ENCODE measurements around the gene GLUD1.
"Not testable (repeated sequence)": the region's sequence is repeated elsewhere in the genome, so short reads cannot be mapped to it uniquely, and the experiment has no call there.

GLUD1 gene

DNA sequence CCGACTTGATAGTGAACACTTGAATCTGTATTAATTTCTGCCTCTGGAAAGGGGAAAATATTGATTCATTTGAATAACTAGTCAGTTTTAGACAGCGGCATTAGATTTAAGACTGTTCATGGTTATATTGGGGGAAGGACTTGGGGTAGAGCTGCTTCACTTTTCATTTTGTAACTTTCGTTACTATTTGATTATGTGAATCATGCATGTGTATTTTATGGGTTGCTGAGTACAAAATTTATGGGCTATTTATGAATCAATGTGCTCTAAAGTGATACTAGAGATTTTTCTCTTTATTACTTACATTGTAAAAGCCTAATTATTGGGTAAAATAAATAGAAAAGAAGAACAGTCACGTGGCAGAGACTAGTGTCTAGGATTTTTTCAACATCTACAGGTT lies 4.9 kb downstream of the GLUD1 start:
- no peak for DNase-seq

GRCh38 chr10:87085537-87085936 lies 9.1 kb downstream of the GLUD1 start:
- no peak for DNase-seq

GRCh38 chr10:87084291-87084782 lies 10.3 kb downstream of the GLUD1 start:
- not testable (repeated sequence) for DNase-seq

DNA sequence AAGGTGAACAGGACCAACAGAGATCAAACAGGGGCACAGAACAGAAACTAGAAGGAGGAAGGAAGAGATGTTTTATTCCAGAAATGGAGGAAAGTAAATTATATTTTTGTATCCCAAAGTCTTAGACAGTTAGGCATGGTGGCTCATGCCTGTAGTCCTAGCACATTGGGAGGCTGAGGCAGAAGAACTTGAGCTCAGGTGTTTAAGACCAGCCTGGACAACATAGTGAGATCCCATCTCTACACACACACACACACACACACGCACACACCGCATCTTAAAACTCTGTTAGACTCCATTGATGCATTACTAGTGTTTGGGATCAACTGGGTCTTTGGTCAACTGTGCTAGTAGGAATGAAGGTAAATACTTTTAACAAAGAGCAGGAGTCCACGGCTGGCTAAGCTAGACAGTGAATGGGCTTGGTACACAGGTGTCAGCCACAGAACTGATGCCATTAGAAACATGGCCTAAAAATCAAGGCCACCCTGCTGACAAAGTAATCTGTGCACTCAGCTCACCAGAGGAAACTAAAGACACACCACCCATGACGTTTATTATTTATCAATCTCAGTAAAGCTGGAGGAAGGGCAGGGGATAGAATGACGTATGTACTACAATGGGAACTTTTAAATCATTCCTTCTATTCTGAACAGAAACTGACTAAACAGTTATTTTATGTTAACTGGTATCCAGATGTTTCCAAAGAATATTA lies 10.9 kb downstream of the GLUD1 start:
- not testable (repeated sequence) for DNase-seq

DNA sequence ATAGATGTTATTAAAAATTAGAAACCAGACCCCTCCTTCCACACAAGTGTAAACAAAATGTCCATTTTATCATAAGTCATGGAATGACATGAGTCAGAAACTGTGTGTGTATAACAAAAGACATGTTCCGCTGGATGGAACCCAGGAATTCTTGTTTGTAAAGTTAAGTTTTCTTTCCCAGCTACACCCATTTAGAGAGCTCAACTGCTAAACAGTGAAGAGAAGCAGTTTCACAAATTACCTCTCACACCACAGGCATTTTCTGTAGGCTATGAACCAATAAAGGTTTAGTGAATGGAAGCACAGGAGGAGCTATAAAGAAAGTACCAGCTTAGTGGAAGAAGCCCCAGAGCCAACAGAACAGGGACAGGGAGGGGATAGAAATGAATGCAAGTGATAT lies 12.4 kb downstream of the GLUD1 start:
- DNase-seq: not testable (repeated sequence)

- DNase-seq: not testable (repeated sequence)
Measured at GRCh38 chr10:87081574-87081973, 13.1 kb downstream of the GLUD1 start.

DNA sequence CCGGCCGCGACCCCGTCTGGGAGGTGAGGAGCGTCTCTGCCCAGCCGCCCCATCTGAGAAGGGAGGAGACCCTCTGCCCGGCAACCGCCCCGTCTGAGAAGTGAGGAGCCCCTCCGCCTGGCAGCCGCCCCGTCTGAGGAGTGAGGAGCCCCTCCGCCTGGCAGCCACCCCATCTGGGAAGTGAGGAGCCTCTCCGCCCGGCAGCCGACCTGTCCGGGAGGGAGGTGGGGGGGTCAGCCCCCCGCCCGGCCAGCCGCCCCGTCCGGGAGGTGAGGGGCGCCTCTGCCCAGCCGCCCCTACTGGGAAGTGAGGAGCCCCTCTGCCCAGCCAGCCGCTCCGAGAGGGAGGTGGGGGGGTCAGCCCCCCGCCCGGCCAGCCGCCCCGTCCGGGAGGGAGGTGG lies 14.0 kb downstream of the GLUD1 start:
- DNase-seq: not testable (repeated sequence)

DNA sequence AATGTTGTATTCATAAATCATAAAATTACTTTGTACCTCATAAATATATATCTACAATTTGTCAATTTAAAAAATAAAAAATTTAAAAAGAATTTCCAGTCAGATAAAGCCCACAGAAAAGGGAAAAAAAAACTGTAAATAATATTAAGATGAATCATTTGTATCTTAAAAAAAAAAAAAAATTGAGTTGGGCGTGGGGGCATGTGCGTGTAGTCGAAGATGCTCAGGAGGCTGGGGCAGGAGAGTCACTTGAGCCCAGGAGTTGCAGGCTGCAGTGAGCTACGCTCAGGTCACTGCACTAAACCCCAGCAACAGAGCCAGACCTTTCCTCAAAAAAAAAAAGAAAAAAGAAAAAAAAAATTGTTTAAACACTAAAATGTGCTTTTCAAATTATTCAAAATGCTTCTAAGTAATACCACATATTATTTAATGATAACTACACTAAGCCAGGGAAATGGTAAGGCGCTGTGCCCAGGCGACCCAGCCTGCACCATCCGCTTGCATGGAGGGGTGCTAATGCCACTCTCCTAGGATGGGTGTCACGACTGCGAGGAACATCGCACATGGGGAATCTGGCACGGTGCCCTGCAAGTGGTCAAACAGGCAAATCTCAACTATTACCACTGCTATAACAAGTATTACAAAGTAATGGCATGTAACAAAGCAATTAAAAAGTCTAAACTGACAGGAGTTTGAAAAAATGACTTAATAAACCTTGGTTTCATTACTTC lies 15.4 kb downstream of the GLUD1 start:
- DNase-seq: no peak

DNA sequence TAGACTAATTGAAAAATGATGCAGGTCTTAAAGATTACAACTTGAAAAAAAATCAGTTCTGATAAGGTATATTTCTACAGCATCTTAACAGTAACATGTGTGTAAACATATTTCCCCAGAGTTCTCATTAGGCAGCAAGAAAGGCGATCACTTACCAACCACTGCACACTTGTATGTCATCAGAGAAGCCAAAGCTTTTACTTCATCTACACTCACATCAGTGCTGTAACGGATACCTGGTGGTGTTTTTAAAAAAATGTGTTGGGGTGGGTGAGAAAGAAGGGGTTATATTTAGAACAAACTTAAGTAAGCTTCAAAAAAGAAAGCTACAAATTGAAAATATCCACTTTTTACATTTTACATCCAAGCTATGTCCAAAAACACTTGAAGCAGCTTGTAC lies 18.2 kb downstream of the GLUD1 start:
- not testable (repeated sequence) for DNase-seq

- DNase-seq: no peak
Measured at GRCh38 chr10:87072449-87072848, 22.2 kb downstream of the GLUD1 start.

- no peak for DNase-seq
Measured at GRCh38 chr10:87068281-87068680, 26.4 kb downstream of the GLUD1 start.

GRCh38 chr10:87066865-87067264 lies 27.8 kb downstream of the GLUD1 start:
- no peak for DNase-seq

GRCh38 chr10:87066178-87066577 lies 28.5 kb downstream of the GLUD1 start:
- no peak for DNase-seq

GRCh38 chr10:87064651-87065050 lies 30.0 kb downstream of the GLUD1 start:
- DNase-seq: no peak

- DNase-seq: no peak
Measured at GRCh38 chr10:87060280-87060928, 34.2 kb downstream of the GLUD1 start.

- no peak for DNase-seq
Measured at GRCh38 chr10:87059401-87059800, 35.2 kb downstream of the GLUD1 start.

- DNase-seq: no peak
Measured at GRCh38 chr10:87058171-87058570, 36.5 kb downstream of the GLUD1 start.

DNA sequence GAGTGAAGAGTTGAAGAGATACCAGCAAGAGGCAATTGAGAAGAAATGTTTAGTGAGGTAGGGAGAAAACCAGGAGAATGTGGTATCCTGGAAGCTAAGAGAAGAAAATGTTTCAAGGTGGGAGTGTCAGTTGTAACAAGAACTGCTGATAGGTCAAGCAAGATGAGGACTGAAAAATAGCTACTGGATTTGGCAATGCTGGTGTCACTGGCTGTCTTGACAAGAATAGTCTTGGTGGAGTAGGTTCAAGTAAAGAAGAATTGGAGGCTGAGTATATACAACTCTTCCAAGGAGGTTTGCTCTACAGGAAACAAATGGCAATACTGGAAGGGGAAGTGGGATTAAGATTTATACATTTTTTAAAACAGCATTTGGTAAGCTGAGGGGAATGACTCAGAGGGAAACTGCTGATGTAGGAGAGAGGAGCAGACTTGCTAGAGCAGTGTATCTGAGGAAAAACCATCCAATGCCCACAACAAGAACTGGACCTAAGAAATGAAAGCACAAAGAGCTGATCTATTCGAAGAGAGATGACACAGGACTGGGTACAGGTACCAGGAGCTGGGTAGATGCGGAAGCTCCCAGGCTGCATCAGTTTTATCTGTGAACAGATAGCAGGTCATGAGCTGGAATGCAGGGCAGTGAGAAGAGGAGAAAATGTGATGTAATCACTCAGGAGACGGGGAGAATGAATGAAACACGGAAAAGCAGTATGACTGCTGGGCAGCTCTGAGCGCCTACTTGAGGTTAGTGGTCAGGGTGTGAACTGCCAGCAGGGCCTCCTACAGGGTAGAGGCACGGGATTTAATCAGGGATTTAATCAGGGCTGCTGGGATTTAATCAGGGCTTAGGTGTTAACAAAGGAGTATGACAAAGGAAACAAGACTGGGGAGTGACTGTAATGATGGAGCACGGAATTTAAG lies 40.0 kb downstream of the GLUD1 start:
- no peak for DNase-seq

DNA sequence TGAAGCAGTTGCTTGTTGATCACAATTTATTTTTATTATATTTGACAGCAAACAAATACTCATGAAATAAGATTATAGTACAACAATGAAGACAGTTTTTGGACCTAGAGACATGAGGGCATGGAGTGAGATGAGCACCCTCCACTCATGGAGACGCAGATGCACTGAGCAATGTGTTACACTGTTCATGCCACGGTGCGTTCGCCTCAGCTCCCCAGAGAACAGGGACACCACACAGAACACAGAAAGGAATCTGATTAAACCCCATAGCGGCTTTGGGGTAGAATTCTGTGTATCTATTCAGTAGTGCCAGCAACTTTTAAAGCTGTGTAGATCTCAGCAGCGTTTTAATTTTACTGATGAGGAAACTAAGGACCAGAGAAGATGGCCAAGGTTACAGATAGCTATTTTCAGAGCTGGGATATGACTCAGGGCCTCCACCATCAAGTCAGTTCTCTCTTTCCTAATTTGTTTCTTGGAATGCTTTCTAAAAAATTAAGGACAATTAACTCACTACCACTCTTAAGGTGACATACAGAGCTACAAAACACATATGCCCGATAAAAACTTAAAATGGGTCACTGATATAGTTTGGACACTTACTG lies 41.0 kb downstream of the GLUD1 start:
- no peak for DNase-seq

DNA sequence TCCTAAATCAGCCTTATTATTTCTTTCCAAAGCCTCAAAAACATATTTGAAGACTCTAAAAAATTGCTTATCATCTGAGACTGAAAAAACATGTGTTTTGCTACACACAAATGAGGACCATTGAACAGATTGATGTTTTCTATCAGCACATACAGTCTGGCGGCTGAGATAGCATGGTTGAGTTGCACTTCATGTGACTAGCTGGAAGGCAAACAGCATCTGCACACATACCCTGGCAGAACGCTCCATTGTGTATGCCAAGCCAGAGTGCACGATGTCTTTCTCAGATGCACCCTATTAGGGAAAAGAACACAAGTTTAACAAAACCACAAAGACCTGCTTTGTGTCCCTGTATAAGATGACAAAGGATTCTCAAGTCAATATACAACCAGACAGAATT lies 41.5 kb downstream of the GLUD1 start:
- no peak for DNase-seq

DNA sequence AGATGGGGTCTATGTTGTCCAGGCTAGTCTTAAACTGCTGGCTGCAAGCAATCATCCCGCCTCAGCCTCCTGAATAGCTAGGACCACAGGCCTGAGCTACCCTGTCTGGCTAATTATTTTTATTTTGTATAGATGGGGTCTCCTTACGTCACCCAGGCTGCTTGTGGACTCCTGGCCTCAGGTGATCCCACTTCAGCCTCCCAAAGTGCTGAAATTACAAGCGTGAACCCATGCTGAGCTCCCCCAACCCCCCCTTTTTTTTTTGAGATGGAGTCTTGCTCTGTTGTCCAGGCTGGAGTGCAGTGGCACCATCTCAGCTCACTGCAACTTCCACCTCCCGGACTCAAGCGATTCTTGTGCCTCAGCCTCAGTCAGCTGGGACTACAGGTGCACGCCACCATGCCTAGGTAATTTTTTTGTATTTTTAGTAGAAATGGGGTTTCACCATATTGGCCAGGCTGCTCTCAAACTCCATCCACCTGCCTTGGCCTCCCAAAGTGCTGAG lies 49.2 kb downstream of the GLUD1 start:
- DNase-seq: no peak

DNA sequence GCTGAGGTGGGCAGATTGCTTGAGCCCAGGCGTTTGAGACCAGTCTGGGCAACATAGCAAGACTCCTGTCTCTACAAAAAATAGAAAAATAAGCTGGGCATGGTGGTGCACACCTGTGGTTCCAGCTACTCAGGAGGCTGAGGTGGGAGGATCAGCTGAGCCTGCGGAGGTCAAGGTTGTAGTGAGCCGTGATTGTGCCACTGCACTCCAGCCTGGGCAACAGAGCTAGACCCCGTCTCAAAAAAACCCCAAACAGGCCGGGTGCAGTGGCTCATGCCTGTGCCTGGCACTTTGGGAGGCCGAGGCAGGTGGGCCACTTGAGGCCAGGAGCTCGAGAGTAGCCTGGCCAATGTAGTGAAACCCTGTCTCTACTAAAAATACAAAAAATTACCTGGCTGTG lies 51.1 kb downstream of the GLUD1 start:
- not testable (repeated sequence) for DNase-seq
